GDM1 (cell line): ENCODE results near the gene GRID1.
"Not testable (repeated sequence)": the region's sequence is repeated elsewhere in the genome, so short reads cannot be mapped to it uniquely, and the experiment has no call there.

Experiments
- DNase-seq: peaks from one replicate; lab custom pipeline; 2025; lab: John Stamatoyannopoulos, UW

GRID1 gene

DNA sequence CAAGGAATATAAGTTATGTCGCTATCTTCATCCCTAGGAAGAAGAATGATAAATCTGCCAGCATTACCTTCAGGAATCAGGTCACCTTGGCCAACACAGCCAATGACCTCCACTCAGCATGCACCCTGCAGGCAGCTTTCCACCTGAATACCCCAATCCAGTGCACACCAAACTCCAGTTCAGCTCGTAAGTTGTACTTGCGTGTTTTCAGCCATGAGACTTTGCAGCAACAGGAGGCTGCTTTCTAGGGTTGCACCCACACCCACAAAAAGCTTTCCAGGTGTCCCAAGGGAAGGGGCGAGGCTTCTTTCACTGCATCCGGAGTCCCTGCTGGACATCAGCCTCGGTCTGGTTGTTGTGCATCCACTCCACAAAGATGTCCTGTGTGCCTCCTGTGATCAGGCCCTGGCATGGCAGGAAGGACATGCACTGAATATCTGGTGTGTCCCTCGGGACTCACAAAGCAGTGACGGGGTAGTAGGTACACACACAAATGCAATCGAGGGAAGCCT, 282.9 kb downstream of the GRID1 start:
- no peak for DNase-seq

GRCh38 chr10:86083206-86083605, 283.4 kb downstream of the GRID1 start:
- no peak for DNase-seq

DNA sequence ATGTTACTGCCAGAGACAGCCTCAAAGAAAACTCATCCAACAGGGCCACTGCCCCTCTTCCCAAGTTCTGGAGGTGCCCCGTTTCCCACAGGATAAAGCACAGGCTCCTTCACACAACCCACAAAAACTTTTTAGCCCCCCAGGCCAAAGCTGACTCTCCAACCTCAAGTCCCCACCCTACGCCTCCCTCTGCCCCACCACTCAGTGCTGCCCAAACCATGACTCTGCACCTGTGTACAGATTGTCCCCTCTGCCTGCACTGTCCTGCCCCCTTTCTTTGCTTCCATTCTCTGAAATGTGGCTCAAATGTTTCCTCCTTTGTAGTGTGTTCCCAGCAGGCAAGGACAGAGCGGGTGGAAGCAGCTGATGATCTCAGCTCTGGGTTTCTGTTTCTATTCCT, 284.0 kb downstream of the GRID1 start:
- no peak for DNase-seq

DNA sequence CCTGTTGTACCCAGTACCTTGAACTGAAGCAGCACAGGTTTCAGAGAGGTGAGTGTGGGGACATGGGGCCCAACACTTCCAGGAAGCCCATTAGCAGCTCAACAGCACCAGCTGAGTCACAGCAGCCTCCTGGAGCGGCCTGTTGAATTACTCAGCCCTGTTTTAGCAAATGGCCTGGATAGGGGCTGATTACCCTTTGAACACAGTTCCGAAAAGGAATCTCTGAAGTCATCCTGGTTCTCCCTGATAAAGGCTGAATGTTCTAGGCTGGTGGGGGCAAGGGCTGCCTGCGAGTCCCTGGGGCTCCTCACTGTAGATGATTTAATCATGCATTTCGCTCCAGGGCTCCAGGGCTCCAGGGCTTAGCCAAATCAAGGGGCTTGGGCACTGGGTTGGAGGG, 287.5 kb downstream of the GRID1 start:
- DNase-seq = no peak

DNA sequence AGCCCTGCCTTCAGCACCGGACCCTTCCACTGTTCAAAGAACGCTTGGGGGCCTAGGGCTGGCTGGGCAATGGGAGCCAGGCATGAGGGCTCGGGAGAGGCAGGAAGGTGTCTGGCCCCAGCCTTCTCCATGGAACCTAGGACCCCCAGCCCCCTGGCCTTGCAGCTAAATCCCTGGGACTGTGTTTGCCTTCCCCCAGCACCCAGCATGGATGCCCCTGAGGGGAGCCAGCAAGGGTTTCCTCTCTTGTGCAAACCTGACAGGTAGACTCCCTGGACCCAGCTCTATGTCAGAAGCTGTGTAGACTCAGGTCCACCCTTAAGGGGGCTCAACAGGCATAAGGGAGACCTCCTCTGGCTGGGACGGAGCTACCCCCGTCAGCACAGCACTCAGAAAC, 288.0 kb downstream of the GRID1 start:
- DNase-seq = no peak

DNA sequence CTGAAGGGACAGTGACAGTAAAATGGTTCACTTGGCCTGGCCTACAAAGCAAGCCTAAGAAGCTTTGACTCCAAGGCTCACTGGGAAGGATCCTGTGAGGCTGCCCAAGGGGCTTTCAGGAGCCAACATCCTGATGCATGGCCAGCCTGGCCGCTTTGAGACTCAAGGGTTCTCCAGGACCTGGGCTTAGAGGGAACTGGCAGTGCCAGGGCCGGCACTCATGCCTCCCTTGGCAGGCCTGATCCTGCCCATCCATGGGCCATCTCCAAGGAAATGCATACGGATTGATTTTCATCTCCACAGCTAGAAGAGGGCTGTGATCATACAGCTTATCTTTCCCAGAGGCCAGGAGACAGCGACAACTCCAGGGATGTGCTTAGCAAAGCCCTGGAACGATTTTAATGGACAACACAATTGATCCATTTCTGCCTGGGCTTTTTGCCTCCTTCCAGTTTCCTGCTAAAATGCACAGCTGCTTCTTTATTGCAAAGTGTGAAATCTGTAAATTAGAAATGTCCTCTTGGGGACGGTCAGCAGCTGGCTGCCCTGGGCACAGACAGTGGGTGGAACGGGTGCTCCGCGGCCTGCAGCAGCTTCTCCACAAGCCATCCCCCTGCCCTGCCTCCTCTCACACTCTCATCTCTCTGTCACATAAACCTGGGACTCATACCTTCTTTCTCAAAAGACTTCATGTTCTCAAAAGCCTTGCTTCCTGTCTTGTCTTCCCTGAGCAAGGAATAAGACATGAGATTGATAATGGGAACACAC, 288.5 kb downstream of the GRID1 start:
- no peak for DNase-seq

- no peak for DNase-seq
Observed at GRCh38 chr10:86077271-86077670, 289.3 kb downstream of the GRID1 start.

GRCh38 chr10:86076497-86076896, 290.1 kb downstream of the GRID1 start:
- not testable (repeated sequence) for DNase-seq

DNA sequence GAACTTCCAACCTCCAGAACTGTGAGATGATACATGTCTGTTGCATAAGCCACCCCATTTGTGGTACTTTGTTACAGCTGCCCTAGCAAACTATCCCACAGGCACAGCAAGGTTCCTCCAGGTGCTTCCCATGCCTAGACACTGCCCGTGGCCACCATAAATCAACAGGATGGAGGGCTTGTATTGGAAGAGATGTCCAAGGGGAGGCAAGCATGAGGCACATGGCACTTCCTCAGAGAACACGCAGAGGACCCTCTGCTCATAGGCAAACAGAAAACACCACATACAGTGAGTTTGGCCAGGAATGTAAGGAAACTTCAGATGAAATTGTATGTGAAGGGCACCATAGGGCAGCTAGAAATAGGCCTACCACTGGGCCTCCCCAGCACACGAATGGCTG, 291.1 kb downstream of the GRID1 start:
- DNase-seq = no peak

DNA sequence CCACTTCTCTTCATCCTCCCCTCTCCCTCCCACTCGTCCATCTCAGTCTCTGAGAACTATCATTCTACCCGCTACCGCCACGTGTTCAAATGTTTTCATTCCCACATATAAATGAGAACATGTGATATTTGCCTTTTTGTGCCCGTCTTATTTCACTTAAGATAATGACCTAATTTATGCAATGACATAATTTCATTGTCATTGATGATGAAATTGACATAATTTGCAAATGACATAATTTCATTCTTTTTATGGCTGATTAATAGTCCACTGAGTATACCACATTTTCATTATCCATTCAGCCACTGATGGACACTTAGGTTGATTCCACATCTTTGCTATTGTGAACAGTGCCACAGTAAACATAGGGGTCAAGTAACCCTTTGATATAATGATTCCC, 292.3 kb downstream of the GRID1 start:
- DNase-seq = no peak

DNA sequence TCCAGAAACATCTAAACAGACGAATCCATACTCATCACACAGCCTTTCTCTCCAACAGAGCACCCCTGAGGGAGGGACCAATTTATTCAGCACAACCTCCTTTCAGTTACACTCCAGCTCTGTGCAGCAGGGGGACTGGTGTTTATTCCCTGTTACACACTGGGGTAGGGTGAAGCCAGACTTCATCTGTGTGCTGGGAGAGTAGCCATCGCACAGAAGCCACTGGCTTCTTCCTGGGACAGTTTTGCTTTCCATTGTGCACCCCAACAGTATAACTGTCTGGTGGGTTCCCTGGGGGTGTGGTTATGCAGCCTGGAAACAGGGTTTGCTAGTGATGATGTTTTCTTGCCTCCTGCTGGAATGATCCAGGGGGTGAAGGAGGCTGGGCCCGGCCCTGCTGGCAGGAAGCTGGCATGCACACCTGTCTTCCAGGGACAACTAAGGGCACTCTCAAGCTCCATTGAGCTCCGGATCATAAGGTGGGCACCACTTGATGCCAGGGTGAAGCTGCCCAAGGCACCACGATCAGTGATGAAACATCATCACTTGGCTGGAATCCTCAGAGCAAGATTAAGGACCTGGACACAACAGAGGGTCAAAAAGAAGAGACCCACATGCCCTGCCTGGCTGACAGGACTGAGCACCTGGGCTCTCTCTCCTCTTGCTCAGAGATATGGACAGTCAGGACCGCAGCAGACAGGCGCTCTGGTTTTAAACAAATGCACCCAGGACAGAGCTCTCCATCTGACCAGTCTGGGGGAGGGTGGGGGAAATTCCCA, 293.2 kb downstream of the GRID1 start:
- DNase-seq = no peak

- DNase-seq = no peak
Observed at GRCh38 chr10:86072413-86072812, 294.2 kb downstream of the GRID1 start.

DNA sequence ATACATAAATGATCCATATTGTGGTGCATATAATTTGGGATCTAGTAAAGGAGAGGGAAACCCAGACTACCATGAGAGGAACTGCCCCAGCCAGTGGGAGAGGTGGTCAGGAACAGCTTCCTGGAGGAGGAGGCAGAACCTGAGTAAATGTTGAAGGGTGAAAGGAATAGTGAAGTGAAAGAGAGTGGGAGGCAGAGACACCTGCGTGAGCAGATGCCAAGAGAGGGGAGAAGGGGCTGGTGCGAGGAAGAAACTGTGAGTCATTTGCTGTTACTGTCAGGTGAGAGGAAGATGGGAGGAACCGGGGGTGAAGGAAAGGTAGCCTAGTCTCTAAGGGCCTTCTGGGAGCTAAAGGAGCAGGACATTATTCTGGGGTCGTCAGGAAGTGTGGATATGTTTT, 294.8 kb downstream of the GRID1 start:
- no peak for DNase-seq

GRCh38 chr10:86071145-86071544, 295.4 kb downstream of the GRID1 start:
- DNase-seq = no peak

GRCh38 chr10:86070278-86070677, 296.3 kb downstream of the GRID1 start:
- no peak for DNase-seq

DNA sequence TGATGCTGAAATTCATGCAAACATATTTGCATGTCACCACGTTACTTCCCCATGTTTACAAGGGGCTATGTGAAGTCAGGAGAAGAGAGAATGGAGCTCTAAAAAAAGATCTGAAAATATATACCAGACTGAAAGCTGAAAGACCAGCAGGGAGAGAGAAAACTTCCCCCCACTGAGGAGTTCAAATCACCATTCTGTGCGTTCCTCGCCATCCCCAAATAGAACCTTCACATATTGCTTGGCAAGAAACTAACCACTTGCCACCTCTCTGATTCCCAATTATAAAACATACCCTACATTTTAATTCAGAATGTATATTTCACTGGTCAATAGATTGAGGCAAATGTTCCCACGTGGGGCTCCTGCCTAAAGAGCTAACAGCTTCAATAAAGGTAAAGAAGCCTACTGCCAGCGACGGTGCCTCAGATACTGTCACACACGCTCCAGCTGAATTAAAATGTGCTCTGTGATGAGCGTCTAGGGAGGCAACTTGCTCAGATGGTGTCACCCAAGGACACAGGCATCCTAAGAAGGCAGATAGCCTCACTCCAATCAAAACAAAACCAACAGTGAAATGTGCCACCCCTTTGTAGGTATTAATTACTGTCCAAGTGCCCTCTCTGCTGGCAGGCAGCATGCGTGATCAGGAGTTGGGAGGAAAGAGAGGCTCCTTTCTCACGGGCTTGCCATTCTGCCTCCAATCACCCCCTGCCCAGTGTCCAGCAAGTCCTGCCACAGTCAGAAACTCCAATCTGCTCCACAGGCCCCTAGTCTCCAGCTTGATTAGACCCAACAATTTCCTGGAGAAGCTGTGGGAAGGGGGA, 298.2 kb downstream of the GRID1 start:
- no peak for DNase-seq

- DNase-seq = no peak
Observed at GRCh38 chr10:86067436-86068050, 299.1 kb downstream of the GRID1 start.

GRCh38 chr10:86066696-86067095, 299.9 kb downstream of the GRID1 start:
- DNase-seq = no peak

DNA sequence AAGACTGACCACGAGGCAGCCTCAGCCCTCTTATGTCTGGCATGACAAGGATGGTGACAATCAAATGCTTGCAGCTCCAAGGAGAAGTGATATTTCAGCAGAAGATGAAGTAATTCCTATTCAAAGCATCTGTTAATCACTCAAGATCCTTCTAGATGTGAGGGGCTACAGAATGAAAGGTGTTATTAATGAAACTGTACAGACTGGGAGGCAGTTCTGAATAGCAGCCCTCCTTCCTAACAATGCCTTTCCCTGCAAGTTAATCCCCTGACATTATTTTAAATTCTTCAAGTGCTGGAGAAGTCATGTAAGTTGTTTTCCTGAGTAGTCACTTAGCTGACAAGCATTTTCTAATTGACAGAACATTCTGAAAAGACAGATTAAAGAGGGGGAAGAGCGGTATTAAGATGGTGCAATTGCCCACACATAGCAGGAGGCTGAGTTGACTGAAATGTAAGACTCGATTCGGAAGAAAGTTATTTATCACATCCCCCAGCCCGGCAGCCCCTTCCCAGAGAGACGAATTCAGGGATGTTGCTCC, 300.8 kb downstream of the GRID1 start:
- no peak for DNase-seq

GRCh38 chr10:86064931-86065662, 301.5 kb downstream of the GRID1 start:
- no peak for DNase-seq

DNA sequence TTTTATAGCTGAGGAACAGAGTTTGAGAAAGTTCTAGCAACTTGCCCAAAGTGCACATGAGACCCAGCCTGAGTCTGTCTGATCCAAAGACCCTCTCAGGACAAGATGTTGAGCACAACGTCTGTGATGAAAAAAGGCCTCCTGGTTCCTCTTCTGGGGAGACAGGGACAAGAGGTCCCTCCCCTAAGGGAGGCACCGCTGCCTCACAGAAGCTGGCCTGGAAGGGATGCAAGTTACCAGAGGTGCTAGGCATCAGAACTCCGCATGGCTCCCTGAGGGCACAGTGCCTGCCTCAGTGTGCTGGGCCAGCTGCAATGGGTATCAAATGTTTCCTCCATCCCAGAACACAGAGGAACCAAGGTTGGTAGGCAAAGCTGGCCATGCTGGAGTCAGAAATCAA, 302.4 kb downstream of the GRID1 start:
- DNase-seq = no peak
